ENCODE data around the gene AQP6. TPM values are rescaled to one million over a fixed set of nuclear protein-coding genes. Genes with fewer than 3 reads are reported as not detected.

AQP6 gene
- total and polyA plus RNA-seq, 8 donors: 0.18 to 0.58 (median 0.45) TPM; not detected in 5

DNA sequence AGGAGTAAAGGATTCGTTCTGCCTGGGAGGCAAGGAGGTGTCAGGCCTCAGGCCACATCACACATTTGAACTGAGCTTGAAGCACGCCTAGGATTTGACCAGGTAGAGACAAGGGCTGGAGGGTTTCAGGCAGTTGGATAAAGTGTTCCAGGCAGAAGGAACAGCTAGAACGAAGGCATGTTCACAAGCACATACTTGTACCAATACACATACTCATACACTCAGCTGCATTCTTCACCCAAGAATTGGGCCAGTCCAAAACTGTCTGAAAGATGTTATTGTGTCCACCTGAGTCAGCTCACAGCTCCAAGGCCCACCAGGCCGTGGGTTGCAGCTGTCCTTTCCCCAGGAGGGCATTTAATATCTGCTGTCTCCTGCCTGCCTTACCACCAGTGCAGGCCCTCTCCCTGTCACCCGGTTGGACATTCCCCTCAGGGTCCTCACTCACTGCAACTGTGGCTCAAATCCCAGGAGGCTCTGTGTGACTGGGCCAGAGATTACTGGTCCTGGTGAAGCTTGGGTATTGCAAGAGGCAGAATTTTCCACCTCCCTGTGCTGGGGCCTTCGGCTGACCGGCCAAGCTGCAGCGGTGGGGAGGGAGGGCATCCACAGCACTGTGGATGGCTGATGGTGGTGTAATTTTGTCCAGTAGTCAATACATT, 35.0 kb upstream of the AQP6 start:
- intact Hi-C loops (cut with DNase I; ENCODE audit: low total_unique reads): no loop called here
- Histone ChIP-seq H3K27ac (no peak overlapping the region), H3K9me3 (no peaks in the 10 kb centered on the region), H3K27me3 (no peaks in the 10 kb centered on the region), H3K4me1 (peaks cover 0 to 14% (median 5%) of the 10 kb centered on the region in 4 donors), H3K36me3 (no peaks in the 10 kb centered on the region), H3K4me3 (no peak overlapping the region)
- 76 to 89% (median 83%) methylated on average over 7 to 8 of the region's 8 CpGs for WGBS, 5 donors
- no peak for DNase-seq
- no peak for TF ChIP-seq POLR2AphosphoS5 (IDR thresholded peaks at IDR 0.05)
- TF ChIP-seq CTCF (IDR thresholded peaks at IDR 0.05): no peak
- no peak for TF ChIP-seq POLR2A (IDR thresholded peaks at IDR 0.05)
- no peak for TF ChIP-seq EP300 (IDR thresholded peaks at IDR 0.05)

DNA sequence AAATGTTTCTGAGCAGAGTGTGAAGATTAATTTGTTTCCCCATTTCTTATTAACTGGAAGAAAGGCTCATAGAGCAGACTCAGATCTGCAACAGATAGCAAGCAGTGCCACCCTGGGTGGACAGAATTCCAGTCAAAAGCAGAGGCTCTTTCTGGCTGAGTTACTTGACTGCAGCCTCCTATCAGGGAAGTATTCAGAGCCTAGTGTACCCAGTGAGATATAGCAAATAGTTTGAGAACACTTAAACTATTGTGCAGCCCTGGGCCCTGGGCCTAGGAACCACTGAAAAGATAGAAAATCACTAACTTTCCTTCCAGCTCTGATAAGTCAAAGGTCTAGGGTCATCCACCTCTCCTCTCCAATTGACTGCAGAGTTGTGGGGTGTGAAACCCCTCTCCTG, 33.4 kb upstream of the AQP6 start:
- no peaks in the 10 kb centered on the region for H3K36me3 ChIP-seq
- intact Hi-C loops (cut with DNase I; ENCODE audit: low total_unique reads): no loop called here
- H3K27me3 ChIP-seq: no peaks in the 10 kb centered on the region
- TF ChIP-seq EP300 (IDR thresholded peaks at IDR 0.05) (no peak), CTCF (IDR thresholded peaks at IDR 0.05) (no peak), POLR2AphosphoS5 (IDR thresholded peaks at IDR 0.05) (no peak), POLR2A (IDR thresholded peaks at IDR 0.05) (no peak)
- H3K27ac ChIP-seq: peak overlapping the region in 2 of 5 donors; percentile 21 to 46
- H3K4me3 ChIP-seq: no peak overlapping the region
- DNase-seq: no peak
- H3K9me3 ChIP-seq: no peaks in the 10 kb centered on the region
- peaks cover 0 to 14% (median 9%) of the 10 kb centered on the region in 4 donors for H3K4me1 ChIP-seq

- 40 to 68% (median 50%) methylated on average over 1 of the region's 1 CpG for WGBS, 5 donors
- no peak for DNase-seq
- peaks cover 0 to 14% (median 9%) of the 10 kb centered on the region in 4 donors for H3K4me1 ChIP-seq
- intact Hi-C loops (cut with DNase I; ENCODE audit: low total_unique reads): no loop called here
- H3K36me3 ChIP-seq: no peaks in the 10 kb centered on the region
- H3K4me3 ChIP-seq: no peak overlapping the region
- no peaks in the 10 kb centered on the region for H3K9me3 ChIP-seq
- no peaks in the 10 kb centered on the region for H3K27me3 ChIP-seq
- peak overlapping the region in 2 of 5 donors; percentile 21 to 46 for H3K27ac ChIP-seq
- TF ChIP-seq POLR2A (IDR thresholded peaks at IDR 0.05) (no peak), POLR2AphosphoS5 (IDR thresholded peaks at IDR 0.05) (no peak), CTCF (IDR thresholded peaks at IDR 0.05) (no peak)
These were observed 33.0 kb upstream of the AQP6 start for GRCh38 chr12:49939707-49940106.

GRCh38 chr12:49941556-49942511, 30.9 kb upstream of the AQP6 start:
- no peak overlapping the region for H3K4me3 ChIP-seq
- intact Hi-C loops (cut with DNase I; ENCODE audit: low total_unique reads): no loop called here
- TF ChIP-seq EP300 (IDR thresholded peaks at IDR 0.05) (no peak), POLR2A (IDR thresholded peaks at IDR 0.05) (no peak), CTCF (IDR thresholded peaks at IDR 0.05) (no peak), POLR2AphosphoS5 (IDR thresholded peaks at IDR 0.05) (no peak)
- no peaks in the 10 kb centered on the region for H3K36me3 ChIP-seq
- H3K27me3 ChIP-seq: no peaks in the 10 kb centered on the region
- H3K4me1 ChIP-seq: peaks cover 0 to 31% (median 20%) of the 10 kb centered on the region in 4 donors
- H3K27ac ChIP-seq: no peak overlapping the region
- 83 to 91% (median 88%) methylated on average over 13 of the region's 13 CpGs for WGBS, 5 donors
- no peak for DNase-seq
- no peaks in the 10 kb centered on the region for H3K9me3 ChIP-seq

Measured in stomach (tissue), 9 donors.